GOT3 (cell line): ENCODE data around the gene VPS13D.

ENCODE experiments used
- DNase-seq: peaks from one replicate; lab custom pipeline; 2025; ENCODE audit warnings: mixed read lengths; lab: John Stamatoyannopoulos, UW

The VPS13D gene

GRCh38 chr1:12488666-12489354 is 259.0 kb downstream of the VPS13D start:
- DNase-seq: no peak

DNA sequence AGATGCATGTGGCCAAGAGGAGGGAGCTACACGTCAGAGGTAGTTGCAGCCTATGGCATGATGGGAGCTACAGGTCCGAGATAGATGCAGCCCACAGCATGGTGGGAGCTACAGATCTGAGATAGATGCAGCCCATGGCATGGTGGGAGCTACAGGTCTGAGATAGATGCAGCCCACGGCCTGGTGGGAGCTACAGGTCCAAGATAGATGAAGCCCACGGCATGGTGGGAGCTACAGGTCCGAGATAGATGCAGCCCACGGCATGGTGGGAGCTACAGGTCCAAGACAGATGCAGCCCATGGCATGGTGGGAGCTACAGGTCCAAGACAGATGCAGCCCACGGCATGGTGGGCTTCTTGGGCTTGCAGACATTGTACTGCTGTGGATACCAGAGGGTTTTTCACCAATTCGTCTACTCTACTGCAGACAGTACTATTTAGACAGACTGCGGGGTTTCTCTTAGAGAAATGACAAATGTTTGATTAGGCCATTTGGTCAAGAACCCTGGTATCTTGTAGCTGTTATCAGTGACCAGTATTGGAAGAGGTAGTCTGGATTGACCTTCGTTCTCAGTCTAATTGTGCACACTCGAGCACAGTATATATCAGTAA is 260.8 kb downstream of the VPS13D start:
- DNase-seq: no peak

DNA sequence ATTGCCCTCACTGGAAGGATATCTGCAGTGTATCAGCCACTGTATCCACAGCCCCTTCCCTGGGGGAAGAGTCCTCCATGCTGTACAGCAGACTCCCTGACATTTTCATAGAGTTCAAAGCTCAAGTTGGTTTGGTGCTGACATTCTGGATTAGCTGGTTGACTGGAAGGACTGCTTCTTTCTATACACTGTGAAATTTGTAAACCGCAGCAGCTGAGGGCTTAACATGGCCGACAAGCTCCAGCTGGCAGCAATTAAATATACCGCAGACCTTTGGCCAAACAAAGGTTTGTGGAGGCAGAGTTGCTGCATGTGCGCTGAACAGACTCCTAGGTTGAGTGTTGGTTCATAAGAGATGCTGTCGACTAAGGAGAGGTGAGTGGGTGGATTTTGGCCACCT is 261.8 kb downstream of the VPS13D start:
- DNase-seq: no peak

GRCh38 chr1:12495725-12496124 is 265.9 kb downstream of the VPS13D start:
- DNase-seq: no peak

DNA sequence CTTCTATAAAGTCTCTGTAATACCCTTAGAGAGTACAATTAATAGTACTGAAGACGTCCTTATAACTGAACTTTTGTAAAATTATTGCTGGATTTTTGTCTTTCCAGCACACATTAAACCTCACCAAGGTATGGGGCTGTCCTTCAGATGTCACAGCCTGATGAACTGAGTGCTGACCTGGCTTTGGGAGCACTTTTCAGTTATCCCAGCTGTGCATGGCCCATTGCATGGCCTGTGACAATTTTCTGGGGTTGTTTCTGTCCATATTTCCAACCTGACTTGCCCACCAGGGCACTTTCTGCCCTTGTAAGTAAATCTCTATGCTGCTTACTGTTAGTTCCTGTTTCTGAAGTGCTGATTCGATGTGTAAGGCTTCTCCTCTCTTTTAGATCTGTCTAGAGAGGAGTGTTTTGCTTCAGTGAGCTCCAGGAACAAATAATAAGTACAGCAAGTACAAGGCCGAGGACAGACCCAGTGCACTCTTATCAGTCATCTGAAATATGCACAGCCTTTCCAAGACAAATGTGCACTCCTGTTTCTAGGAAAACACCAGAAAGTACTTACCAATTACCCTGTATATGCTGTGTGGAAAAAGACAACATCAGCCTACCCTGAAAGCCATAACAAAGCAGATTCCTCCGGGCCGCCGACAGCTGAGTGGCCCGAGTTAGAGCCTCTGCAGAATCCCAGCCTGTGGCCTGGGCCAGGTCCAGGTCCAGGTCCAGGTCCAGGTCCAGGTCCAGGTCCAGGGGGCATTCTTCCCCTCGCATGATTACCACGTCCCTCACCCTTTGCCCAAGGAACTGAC is 266.5 kb downstream of the VPS13D start:
- DNase-seq: no peak

DNA sequence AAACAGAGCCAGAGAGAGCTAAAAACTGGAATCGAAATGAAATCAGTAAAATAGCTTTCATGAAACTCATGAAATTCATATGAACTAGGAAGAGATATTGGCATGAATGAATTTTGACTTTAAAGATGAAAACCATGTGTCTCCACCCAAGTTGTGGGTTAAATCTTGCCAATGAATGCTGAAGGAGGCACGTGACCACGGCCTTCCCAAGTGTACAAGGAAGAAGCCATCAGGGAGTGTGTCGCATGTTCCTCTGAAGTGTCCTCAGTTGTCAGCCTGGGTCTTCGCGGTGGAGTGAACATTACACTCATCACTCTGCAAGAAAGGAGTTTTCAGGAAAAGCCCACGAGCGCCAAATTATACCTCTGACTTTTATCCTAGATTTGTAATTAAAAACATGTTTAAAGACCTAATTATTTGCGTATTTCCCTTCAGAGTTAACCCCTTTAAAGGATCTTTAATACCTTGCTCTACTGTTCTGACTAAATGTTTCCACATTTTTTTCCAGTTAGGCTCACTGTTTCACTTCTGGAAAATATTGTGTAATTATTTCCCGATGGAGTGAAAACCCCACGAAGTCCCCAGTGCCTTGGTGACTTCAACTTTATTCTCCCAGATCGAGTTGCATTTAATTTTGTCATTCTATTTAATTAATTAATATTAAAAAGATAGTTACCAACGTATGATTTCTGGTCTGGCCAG is 269.9 kb downstream of the VPS13D start:
- DNase-seq: no peak

- DNase-seq: no peak
These were observed 271.8 kb downstream of the VPS13D start for GRCh38 chr1:12501661-12502060.

- DNase-seq: no peak
These were observed 272.7 kb downstream of the VPS13D start for GRCh38 chr1:12502336-12503109.

DNA sequence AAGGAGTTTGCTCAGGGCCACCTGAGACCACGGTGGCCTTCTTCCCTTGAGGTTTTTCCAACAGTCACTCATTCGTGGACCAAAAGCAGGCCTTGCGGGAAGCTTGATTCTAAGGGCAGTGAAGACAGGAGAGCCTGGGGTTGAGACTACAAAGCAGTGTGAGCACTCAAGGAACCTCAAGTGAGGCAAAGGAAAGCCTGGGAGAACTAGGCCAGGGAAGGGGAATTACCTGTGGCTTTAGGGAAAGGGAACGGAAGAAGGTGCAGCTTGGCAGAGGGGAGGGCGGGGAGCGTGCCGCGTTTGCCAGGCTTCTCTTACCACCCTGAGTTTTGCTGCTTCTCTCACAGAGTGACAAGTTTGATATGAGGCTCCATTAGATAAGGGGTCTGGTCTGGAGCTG is 273.9 kb downstream of the VPS13D start:
- DNase-seq: no peak

- no peak for DNase-seq
These were observed 274.8 kb downstream of the VPS13D start for GRCh38 chr1:12504601-12505000.

- no peak for DNase-seq
These were observed 275.4 kb downstream of the VPS13D start for GRCh38 chr1:12505231-12505630.

GRCh38 chr1:12505639-12506280 is 275.9 kb downstream of the VPS13D start:
- no peak for DNase-seq

DNA sequence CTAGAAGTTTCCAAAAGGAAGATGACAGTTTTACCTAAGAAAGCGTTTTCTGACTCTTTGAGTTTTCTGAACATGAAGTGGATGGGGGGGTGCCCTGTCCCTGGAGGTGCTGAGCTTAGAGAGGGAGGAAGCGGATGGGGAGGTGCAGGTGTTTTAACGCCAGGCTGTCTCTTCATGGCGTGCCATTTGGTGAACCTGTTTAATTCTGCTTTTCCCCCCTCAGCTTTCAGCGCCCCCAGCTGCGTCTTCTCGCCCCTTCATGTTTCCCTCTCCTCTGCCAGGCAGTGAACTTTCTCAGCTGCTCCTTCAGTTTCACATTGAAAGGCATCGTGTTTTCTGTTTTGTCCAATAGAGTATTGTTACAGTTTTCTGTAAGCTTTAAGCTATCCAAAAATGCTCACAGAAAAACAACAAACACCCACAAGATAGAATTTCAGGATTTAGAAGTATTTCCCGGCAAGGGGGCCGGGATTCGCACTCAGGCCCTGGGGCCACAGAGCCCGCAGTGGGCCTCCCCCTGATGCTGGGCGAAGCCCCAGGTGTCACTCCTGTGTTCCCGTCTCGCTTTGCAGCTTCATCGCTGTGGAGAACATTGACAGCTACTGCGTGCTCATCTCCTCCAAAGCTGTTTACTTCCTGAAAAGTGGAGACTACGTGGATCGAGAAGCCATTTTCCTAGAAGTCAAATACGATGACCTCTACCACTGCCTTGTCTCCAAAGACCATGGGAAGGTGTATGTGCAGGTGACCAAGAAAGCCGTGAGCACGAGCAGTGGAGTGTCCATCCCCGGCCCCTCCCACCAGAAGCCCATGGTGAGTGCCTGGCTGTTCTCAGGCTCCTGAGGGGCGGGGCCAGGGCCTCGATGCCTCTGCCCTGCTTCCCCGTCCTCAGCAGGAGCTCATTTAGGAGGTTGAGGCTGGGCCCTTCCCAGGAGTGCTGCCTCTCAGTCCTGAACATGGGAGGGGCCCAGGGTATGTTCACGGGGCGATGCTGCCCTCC is 276.8 kb downstream of the VPS13D start:
- DNase-seq: no peak

DNA sequence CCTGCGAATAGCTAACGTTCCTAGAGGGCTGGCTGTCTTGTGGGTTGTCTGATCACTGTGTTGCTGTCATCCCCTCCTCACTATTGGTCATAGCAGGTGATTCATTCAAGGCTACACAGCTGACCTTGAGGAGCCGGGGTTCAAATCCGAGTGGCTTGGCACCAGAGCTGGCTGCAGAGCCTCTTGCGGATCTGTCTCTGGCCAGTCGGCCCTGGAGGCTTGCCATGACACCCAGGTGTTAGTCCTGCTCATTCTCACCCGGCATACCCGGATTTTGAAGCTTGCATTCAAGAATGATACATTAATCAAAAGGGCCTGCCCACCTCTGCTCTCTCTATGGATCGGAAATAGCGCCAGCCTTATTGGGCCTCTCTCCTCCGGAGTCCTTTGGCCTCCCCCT is 277.8 kb downstream of the VPS13D start:
- no peak for DNase-seq

DNA sequence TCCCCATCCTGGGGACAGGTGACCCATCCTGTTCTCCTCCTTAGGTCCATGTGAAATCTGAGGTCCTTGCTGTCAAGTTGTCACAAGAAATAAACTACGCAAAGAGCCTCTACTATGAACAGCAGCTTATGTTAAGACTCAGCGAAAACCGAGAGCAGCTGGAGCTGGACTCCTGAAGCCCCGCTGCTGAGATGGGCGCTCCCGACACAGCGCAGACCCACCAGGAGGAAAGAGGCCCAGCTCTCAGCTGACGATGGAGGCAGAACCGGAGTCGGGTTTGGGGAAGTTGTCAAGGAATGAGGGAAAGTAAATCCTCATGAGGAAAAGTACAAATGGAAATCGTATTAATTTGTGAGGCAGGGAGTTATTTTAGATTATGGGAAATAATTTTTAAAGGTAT is 279.0 kb downstream of the VPS13D start:
- no peak for DNase-seq

DNA sequence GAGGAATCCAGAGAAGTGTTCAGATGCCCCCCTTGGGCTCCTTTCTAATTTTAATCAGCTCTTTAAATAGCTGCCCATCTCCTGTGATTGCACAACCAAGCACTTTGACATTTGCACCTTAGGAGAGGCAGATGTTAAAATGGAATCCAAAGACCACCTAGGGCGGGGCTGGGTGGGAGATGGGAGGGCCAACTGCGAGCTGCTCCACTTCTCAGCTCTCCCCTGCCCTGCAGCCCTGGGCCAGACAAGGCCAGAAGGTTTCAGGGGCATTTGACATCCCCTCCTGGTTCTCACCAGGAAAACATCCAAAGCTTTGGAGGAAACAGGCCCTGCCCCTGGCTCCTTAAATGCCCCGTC is 281.3 kb downstream of the VPS13D start:
- DNase-seq: no peak

- no peak for DNase-seq
These were observed 282.0 kb downstream of the VPS13D start for GRCh38 chr1:12511516-12512468.

DNA sequence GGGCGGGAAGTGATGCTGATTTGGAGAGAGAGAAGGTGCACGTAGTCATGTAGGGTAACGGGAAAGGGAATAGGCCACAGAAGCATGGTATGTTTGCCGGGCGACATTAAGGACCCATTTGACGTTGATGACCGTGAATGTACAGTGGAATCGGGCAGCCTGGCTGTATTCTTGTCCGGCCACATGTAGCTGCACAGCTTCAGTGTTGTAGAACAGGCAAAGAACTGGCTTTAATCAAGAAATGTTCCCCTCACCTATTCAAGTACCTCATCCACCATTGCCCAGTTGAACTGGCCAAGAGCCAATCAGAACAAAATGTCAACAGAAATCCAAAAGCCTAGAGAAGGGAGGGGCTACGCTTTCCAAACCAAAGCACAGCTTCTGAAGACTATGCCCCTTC is 283.4 kb downstream of the VPS13D start:
- no peak for DNase-seq

GRCh38 chr1:12514590-12514989 is 284.8 kb downstream of the VPS13D start:
- DNase-seq: no peak
